Kidney (tissue), 14 donors: Measurements from ENCODE around the gene CEP43. TPM values are rescaled to one million over a fixed set of nuclear protein-coding genes. Genes with fewer than 3 reads are reported as not detected.

Experiments used
- DNase-seq, 5 donors: peaks; one replicate each; pipeline ENCODE4 v3.0.0-alpha.2; 2013 to 2020
- FAIRE-seq: peaks from 2 replicates; lab custom pipeline; 2012; peaks lifted over from hg19 to GRCh38; lab: Jason Lieb, UNC
- H3K27ac ChIP-seq, 2 donors: one replicate each; pipeline ENCODE4 v1.7.0; 2013; ENCODE audit warnings: low read depth in 2 of 2, low read length in 2 of 2, inconsistent platforms in 1 of 2
- H3K27me3 ChIP-seq: one replicate; pipeline ENCODE4 v1.7.1; 2013; ENCODE audit warnings: low read length, inconsistent platforms; ENCODE audit not compliant: control insufficient read depth, insufficient read depth
- H3K36me3 ChIP-seq, 3 donors: one replicate each; pipeline versions ENCODE4 v1.7.0 to v1.7.1; 2013; ENCODE audit warnings: low read length in 3 of 3, control low read depth in 1 of 3, inconsistent platforms in 1 of 3; ENCODE audit not compliant: insufficient read depth in 3 of 3, control insufficient read depth in 2 of 3
- H3K4me1 ChIP-seq, 3 donors: one replicate each; pipeline versions ENCODE4 v1.7.0 to v1.7.1; 2013; ENCODE audit warnings: low read length in 3 of 3, inconsistent platforms in 1 of 3, low read depth in 1 of 3; ENCODE audit not compliant: control insufficient read depth in 2 of 3, insufficient read depth in 2 of 3
- H3K4me3 ChIP-seq, 3 donors: one replicate each; pipeline versions ENCODE4 v1.7.0 to v1.8.1; 2013; ENCODE audit warnings: low read length in 3 of 3, control low read depth in 1 of 3, inconsistent platforms in 1 of 3
- H3K9ac ChIP-seq, 3 donors: one replicate each; pipeline versions ENCODE4 v1.7.0 to v1.7.1; 2013; ENCODE audit warnings: low read length in 3 of 3, control low read depth in 1 of 3, inconsistent platforms in 1 of 3
- H3K9me3 ChIP-seq, 3 donors: one replicate each; pipeline versions ENCODE4 v1.7.0 to v1.7.1; 2013; ENCODE audit warnings: low read length in 3 of 3, control low read depth in 1 of 3, inconsistent platforms in 1 of 3; ENCODE audit not compliant: control insufficient read depth in 2 of 3, insufficient read depth in 1 of 3
- intact Hi-C: fragments of 100-400 bp; cut with DNase I; formaldehyde crosslinking; loops from one replicate; pipeline ENCODE4 v1.11.1; 2022
- polyA plus RNA-seq: library from polyadenylated mRNA; stranded (reverse); fragments of 350-450 nt; fragmentation: Illumina TruSeq; extraction: RNeasy Lipid Tissue Mini Kit (QIAGEN cat#74804); gene quantifications from one replicate; pipeline ENCODE4 v1.2.3, GENCODE V29; 2014; ENCODE audit warnings: low read depth, low replicate concordance; ENCODE audit not compliant: insufficient read depth
- total RNA-seq: library from RNA; stranded (reverse); fragmentation: NEBNext Ultra II Directional; extraction: Animal tissue kit (Norgen Biotek cat#: 25700); gene quantifications from one replicate; pipeline ENCODE4 v1.2.1, GENCODE V29; 2021
- TF ChIP-seq, protein P1 (sequence below): IDR thresholded peaks from 3 replicates; pipeline ENCODE4 v1.5.1; 2012; ENCODE audit warnings: mild to moderate bottlenecking, moderate library complexity, borderline replicate concordance; ENCODE audit not compliant: insufficient read depth; ENCODE audit errors: extremely low read depth
- donor health status: control.
- donor health status: control.
- donor health status: control.
- donor health status: control.
- donor health status: control.
- donor health status: DM: yes; HTN: yes; CAD: no.
- donor health status: Normal renal cell carcinoma (clear cell type).

Gene CEP43
- total and polyA plus RNA-seq, 2 donors from 2014 or later = 17.8 to 17.9 TPM

DNA sequence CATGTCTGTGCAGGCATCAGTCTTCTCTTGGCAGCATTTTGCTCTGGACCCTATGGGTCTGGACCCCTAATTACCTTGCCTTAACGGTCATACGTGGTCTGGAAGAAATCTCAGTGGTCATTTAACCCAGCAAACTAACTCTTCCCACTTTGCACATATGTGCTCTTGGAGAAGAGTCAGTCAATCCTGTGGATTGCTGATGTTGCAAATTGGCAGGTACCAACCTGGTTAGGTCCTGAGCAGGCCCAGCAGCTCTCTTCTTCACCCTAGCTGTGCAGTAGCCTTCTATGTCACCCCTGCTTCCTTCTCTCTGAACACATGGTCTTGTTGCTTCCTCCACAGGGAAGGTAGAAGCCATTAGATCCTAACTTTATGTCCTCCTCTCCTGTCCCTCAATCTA, 1.6 kb downstream of the CEP43 start:
- H3K27ac ChIP-seq = no peak overlapping the region
- DNase-seq = no peak
- TF ChIP-seq, protein P1, sequence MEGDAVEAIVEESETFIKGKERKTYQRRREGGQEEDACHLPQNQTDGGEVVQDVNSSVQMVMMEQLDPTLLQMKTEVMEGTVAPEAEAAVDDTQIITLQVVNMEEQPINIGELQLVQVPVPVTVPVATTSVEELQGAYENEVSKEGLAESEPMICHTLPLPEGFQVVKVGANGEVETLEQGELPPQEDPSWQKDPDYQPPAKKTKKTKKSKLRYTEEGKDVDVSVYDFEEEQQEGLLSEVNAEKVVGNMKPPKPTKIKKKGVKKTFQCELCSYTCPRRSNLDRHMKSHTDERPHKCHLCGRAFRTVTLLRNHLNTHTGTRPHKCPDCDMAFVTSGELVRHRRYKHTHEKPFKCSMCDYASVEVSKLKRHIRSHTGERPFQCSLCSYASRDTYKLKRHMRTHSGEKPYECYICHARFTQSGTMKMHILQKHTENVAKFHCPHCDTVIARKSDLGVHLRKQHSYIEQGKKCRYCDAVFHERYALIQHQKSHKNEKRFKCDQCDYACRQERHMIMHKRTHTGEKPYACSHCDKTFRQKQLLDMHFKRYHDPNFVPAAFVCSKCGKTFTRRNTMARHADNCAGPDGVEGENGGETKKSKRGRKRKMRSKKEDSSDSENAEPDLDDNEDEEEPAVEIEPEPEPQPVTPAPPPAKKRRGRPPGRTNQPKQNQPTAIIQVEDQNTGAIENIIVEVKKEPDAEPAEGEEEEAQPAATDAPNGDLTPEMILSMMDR = no peak
- peaks cover 2 to 22% (median 4%) of the 10 kb centered on the region in 3 donors for H3K4me1 ChIP-seq
- H3K4me3 ChIP-seq = peak overlapping the region in 2 of 3 donors; percentile 35 to 85
- peaks cover 0 to 5% (median 0%) of the 10 kb centered on the region in 3 donors for H3K36me3 ChIP-seq
- FAIRE-seq = no peak
- H3K27me3 ChIP-seq = no peaks in the 10 kb centered on the region
- H3K9ac ChIP-seq = no peak overlapping the region
- intact Hi-C loops = no loop called here
- no peaks in the 10 kb centered on the region for H3K9me3 ChIP-seq

DNA sequence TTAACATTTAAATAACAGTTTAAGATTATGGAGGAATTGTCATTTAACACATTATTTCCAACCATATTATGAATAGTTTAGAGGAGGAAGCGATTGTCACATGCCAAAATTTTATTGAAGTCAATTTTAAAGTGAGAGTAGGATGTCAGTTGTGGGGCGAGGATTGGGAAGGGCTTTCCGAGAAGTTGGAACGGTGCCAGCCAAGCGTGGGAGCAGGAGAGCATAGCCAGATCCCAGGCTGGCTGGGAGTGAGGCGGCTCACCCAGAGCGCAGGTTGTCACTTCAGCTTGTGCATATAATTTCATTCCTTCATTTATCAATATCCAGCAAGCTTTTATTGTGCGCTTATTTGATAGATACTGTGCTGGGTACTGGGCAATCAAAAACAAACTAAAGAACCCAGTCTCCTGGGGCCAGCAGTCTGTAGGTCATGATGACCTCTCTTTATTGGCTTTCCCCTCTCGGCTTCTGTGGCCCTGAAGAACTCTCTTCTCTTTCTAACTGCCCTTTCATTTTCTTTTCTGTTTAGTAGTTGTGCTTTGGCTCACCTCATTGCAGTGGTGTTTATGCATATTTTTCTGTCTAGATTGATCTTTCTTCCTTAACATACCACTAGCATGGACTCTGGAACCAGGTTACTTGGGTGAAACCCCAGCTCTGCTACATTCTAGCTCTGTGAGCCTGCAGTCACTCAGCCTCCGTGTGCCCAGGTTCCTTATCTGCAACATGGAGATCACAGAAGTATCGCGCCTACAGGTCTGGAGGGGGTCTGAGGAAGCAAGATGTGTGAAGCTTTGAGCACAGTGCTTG, 6.4 kb downstream of the CEP43 start:
- H3K4me3 ChIP-seq = no peak overlapping the region
- H3K4me1 ChIP-seq = peaks cover 0 to 22% (median 3%) of the 10 kb centered on the region in 3 donors
- H3K27ac ChIP-seq = no peak overlapping the region
- no peak for FAIRE-seq
- H3K36me3 ChIP-seq = peaks cover 2 to 5% (median 4%) of the 10 kb centered on the region in 3 donors
- H3K27me3 ChIP-seq = no peaks in the 10 kb centered on the region
- H3K9me3 ChIP-seq = no peaks in the 10 kb centered on the region
- intact Hi-C loops = no loop called here
- H3K9ac ChIP-seq = no peak overlapping the region
- TF ChIP-seq, protein P1 = no peak
- peak in 2 of 5 donors; percentile 10 to 75 for DNase-seq

DNA sequence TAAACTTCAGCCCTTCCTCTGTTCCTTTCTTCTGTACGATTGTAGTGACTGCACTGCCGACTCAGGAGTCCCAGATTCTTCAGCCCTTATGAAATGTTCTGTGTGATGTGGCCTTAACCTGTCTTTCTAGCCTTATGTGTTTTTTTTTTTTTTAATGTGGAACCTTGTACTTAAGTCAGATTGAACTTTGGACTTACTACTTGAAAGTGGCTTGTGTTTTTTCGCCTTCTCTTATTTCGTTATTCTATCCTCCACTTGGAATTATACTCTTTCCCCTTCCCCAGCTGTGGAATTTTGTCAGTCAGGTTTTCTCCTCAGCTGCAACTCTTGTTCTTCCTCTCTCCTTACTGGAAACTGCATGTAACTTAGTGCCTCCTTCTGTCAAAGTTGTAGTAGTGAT, 8.8 kb downstream of the CEP43 start:
- DNase-seq (no peak), FAIRE-seq (peak; percentile 29)
- Histone ChIP-seq H3K27ac (peak overlapping the region in 1 of 2 donors; percentile 36), H3K9ac (no peak overlapping the region), H3K4me3 (no peak overlapping the region), H3K4me1 (peaks cover 0 to 13% (median 3%) of the 10 kb centered on the region in 3 donors), H3K9me3 (no peaks in the 10 kb centered on the region), H3K27me3 (no peaks in the 10 kb centered on the region), H3K36me3 (peaks cover 5 to 9% (median 7%) of the 10 kb centered on the region in 3 donors)
- TF ChIP-seq, protein P1 = no peak
- intact Hi-C loops = no loop called here
